Stimulated activated CD8-positive, alpha-beta memory T cell treated with anti-CD3 and anti-CD28 coated beads, Interleukin-7, amount 100 ng/mL, for 1 hour (primary cell): Measurements from ENCODE around the gene TXLNA.

Experiments used
- DNase-seq, 2 donors: peaks; one replicate each; pipeline ENCODE4 v3.0.0-alpha.2; 2020; ENCODE audit warnings: low read depth in 2 of 2

TXLNA gene

DNA sequence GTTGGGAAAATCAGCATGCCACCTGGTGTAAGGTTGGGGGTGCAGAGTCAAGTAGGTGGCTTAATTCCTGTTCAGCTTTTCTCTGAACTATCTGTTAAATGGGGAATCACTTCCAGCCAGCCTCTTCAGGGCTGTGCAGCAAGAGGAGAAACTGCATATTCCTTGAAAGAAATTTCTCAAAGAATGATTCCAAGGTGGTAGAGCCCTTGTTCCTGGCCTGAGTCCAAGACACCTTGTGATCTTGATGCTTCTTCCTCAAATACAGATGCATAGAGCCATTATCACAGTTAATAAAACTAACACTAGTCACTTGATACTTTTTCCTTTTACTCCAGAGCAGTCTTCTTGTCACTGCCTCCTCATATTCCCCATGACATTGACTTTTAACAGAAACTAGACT is 5.2 kb downstream of the TXLNA start:
- no peak for DNase-seq

GRCh38 chr1:32186077-32186476 is 6.6 kb downstream of the TXLNA start:
- no peak for DNase-seq

GRCh38 chr1:32186491-32186890 is 7.0 kb downstream of the TXLNA start:
- no peak for DNase-seq

- DNase-seq: no peak
Measured at GRCh38 chr1:32187850-32188249, 8.4 kb downstream of the TXLNA start.

DNA sequence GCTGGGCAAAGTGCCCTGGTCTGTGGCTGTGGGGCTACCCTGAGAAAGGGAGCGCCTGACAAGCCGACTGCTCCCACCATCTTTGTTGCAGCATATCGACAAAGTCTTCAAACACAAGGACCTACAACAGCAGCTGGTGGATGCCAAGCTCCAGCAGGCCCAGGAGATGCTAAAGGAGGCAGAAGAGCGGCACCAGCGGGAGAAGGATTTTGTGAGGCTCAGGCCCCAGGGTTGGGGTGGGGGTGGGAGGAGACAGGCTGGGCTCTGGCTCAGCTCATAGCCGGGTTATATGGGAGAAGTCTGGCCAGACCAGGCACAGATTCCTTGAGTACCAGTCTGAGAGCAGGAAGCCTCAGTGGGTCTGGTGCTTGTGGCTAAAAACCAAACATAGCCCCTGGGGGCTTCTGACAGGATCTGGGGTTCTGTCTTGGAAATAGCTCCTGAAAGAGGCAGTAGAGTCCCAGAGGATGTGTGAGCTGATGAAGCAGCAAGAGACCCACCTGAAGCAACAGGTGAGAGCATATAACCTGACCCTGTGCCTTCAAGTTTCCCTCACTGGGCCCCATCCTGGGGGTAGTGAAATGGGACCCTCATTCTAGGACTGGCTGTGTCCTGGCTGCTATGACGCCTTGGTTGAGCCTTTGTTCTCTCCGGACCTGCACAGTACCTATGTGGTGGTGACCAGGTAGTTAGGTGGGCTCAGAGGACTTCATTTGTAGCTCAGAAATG is 12.9 kb downstream of the TXLNA start:
- no peak for DNase-seq

DNA sequence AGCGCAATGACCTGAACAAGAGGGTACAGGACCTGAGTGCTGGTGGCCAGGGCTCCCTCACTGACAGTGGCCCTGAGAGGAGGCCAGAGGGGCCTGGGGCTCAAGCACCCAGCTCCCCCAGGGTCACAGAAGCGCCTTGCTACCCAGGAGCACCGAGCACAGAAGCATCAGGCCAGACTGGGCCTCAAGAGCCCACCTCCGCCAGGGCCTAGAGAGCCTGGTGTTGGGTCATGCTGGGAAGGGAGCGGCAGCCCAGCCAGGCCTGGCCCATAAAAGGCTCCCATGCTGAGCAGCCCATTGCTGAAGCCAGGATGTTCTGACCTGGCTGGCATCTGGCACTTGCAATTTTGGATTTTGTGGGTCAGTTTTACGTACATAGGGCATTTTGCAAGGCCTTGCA is 15.5 kb downstream of the TXLNA start:
- no peak for DNase-seq

DNA sequence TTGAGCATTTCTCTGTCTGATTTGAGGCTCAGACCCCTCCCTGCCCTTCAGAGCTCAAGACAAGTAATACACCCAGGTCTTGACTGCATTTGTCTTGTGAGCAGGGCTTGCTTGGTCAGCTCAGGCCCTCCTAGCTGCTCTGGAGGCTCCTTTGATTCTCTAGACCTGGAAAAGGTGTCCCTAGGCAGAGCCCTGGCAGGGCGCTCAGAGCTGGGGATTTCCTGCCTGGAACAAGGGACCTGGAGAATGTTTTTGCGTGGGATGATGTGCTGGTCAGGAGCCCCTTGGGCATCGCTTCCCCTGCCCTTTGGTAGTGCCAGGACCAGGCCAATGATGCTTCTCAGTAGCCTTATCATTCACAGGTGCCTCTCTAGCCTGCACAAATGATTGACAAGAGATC is 16.1 kb downstream of the TXLNA start:
- no peak for DNase-seq

DNA sequence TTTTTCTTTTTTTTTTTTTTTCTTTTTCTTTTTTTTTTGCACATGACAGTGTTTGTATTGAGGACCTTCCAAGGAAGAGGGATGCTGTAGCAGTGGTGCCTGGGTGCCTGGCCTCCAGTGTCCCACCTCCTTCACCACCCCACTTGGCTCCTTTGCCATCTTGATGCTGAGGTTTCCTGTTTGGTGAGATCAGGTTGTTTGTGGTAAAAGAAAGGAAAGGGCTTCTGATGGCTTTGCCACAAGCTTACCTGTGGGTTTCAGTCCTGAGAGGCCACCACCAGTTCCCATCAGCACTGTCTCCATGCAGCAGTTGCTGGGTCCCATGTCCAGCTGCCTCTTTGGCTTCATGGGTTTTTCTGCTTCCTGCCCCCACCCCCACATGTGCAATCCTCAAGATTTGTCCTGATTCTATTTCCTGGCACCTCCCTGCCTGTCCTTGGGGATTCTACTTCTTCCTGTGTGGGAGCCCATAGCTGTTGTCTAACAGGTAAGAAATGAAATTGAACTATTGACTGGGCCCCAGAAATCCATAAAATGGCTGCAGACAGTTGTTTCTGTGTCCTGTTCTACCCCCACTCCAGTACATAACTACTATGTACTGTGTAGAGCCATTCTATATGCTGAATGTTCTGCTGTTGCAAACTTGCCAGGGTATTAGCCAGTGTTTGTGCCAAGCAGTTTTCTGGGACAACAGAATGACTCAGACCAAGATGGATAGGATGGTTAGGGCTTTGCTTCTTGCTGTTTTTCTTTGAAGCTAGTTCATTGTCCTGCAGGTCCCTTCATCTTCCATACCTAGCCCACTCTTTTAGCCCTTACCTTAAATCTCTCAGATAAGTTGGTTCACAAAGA is 16.7 kb downstream of the TXLNA start:
- no peak for DNase-seq

DNA sequence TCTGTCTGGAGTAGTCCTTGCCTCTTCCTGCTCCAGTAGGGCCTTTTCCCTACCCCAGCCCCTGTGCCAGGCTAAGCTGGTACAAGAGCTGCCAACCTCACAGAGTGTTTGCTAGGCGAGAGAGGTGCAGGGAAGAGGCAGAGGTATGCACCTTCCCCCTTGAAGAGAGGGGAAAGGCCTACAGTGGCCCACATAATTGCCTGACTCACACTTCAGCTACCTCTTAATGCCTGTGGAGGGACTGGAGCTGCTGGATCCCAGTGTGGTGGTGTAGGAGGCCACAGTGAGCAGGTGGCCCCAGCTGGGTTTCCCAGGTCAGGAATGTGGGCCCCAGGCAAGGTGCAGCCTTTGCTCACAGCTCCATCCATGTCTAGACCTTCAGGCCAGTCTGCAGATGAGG is 17.6 kb downstream of the TXLNA start:
- DNase-seq: no peak

- DNase-seq: no peak
Measured at GRCh38 chr1:32197837-32198236, 18.4 kb downstream of the TXLNA start.

DNA sequence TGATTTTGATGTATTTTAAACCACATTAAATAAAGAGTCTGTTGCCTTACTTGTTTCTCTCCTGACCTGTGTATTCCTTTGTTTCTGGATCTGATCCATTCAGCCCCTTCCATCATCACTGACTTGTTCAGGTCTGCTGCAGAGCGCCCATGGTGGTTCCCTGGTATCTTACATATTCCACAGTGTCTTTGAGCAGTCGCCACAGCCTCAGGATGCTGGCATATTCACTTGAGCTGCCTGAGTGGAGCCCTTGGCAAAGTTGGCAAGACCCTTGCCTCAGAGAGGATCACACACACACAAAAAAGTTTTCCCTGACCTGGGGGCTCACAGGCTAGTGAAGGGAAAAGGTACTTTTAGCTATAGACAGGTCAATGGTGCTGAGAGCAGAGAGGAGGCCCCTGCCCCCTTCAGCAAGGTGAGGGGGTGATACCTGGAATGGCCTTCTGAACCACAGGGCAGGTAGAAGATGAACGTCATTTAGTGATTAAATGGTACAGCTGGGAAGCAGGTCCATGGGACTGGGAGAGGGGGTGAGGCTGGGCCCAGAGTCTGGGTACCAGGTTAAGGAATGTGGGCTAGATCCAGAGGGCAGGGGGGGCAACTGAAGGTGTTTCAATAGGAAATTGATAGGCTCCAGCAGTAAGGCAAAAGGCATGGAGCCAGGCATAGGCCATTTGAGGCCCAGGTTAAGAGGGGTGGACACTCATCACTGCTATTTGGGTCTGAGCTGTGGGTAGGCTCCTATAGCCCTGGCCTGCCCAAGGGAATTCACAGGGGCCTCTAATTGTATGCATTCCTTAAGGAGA is 19.0 kb downstream of the TXLNA start:
- DNase-seq: no peak

DNA sequence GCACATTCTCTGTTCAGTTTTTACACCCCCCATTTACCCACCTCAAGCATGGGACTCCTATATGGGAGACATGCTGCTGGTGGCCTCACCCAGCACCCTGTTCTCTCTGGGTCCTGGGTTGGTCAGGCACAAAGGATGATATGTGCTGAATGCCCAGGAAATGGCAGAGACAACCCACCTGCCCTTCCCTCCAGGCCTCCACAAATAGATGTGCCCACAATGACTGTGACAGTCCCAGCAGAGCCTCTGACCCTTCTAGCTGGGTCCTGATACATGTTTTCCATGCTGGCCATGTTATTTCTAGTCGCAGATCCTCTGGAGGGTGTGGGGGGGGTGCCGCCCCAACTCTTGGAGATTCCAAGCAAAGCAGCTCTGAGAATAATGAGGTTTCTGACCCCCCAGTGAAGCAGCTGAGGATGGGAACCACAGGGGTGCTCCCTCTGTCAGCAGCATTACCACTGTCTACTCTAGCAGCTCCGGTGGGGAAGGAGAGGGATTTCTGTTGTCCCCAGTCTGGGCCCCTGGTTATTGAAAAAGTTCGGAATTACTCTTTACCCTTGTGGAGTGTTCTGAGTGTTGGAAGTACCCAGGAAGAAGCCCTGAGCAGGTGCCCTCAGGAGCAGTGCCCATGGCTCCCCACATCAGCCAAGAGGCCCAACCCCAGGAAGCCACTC is 19.7 kb downstream of the TXLNA start:
- DNase-seq: no peak

GRCh38 chr1:32199717-32200072 is 20.2 kb downstream of the TXLNA start:
- DNase-seq: no peak

DNA sequence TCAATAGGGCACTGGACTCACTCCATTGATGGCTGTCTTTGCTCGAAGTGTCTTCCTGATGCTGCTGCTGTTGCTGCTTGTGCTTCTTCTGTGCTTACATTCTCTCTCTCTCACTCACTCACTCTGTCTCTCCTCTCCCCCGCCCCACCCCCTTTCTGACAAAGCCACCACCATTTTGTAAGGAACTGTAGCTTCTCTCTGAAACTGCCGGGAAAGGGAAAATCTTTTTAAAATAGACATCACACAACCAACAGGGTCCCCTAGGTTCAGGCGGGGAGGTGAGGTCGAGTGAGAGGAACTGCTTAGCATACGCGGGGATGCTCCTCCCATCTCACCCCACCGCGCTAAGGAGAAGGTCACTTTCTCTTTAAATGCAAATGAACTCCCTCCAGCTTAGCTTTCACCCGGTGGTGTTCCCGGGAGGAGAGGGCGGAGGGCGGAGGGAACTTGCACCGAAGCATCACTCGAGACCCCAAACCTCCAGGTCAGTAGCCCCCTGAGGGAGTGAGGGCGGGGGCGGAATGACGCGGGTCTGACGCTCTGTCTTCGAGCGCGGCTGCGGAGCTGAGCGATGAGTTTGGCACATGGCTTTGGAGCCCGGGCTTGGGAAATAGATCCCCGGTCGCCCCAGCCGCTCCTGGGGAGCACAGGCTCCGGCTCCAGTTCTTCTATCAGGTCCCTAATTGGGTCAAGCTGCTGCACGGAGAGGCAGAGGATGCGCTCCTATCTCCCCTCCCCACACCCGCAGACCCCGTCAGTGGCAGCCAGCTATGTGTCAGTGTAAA is 20.9 kb downstream of the TXLNA start, which contains the start of gene CCDC28B:
TSS of gene CCDC28B (plus strand) at position 370 of the 785 bp plus-strand sequence. CDS start 1,341 bp downstream, outside the sequence.
- DNase-seq: no peak

DNA sequence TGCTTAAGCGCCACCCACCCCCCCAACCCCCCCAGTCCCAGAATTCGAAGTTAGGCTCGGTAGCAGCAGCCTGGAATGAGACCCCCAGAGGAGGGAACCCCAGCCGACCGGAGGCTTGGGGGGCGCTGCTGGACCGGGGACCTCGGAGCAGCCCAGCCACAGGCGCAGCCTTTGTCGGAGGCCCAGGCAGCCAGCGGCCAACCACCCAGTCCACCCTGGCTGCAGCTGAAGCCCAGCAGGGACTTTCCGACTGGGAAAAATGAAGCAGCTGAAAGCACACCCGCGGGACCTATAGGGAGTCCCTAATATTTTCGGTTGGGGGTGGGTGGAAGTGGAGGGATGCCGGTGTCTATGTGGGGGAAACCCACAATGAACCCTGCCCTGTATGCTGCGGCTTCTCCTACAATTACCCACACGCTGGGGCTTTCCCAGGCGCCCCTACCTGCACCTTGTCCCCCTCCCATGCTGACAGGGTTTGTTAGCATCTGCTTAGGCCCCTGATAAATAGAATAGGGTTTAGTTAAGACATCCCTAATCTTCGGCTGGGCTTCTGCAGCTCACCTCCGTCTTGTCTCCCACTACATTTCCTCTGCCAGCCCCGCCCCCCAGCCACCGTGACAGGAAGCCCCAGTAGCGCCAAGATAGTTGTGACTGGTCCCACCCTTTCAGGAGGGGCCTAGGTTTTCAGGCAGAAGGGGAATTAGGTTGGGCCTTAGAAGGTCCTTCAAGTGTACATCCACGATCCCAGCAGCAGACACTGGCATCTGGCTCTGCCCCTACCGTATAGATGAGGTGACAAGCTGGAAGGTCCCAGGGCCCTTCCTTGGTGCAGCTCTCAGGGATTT is 21.8 kb downstream of the TXLNA start:
- DNase-seq: peak; percentile 40 to 53

GRCh38 chr1:32204943-32205361 is 25.5 kb downstream of the TXLNA start:
- DNase-seq: no peak

- peak; percentile 66 to 68 for DNase-seq
Measured at GRCh38 chr1:32205401-32206370, 26.2 kb downstream of the TXLNA start, which contains the start of gene IQCC. Gene IQCC (plus strand): TSS chr1:32205671. CDS start chr1:32205682, 11 bp downstream.

DNA sequence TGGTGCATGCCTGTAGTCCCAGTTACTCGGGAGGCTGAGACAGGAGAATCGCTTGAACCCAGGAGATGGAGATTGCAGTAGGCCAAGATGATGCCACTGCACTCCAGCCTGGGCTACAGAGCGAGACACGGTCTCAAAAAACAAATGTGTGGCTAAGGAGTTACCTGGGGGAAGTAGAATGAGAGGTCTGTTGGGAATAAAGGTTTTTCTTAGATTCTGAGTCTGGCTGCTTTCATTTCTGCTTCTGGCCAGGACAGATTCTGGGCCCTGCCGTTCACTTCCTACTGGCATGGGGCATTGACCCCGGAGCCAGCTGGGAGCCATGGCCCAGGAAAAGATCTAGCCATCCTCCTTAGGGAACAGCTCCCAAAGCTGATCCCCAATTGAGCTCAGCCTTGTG is 29.0 kb downstream of the TXLNA start:
- DNase-seq: no peak

- DNase-seq: no peak
Measured at GRCh38 chr1:32208891-32209328, 29.4 kb downstream of the TXLNA start, which contains the start of gene DCDC2B. Gene DCDC2B (plus strand): TSS chr1:32209089. CDS start chr1:32209094, 5 bp downstream.
